SU-DHL-6 (cell line): ENCODE data around the gene PCBD1.

Source experiments
- CTCF ChIP-seq: fragments of 200-600 bp; sonication (generic); IDR thresholded peaks from one replicate; pipeline ENCODE4 v1.5.1; 2017; ENCODE audit warnings: antibody characterized with exemption, mild to moderate bottlenecking, low read length, moderate library complexity; ENCODE audit not compliant: insufficient read depth, poor library complexity, severe bottlenecking
- EZH2phosphoT487 ChIP-seq: fragments of 200-600 bp; sonication (generic), shearing (Covaris generic); conservative IDR thresholded peaks from 2 replicates; pipeline ENCODE4 v1.6.1; 2018; ENCODE audit warnings: mild to moderate bottlenecking, antibody characterized with exemption, low read length, moderate library complexity, mixed read lengths

DNA sequence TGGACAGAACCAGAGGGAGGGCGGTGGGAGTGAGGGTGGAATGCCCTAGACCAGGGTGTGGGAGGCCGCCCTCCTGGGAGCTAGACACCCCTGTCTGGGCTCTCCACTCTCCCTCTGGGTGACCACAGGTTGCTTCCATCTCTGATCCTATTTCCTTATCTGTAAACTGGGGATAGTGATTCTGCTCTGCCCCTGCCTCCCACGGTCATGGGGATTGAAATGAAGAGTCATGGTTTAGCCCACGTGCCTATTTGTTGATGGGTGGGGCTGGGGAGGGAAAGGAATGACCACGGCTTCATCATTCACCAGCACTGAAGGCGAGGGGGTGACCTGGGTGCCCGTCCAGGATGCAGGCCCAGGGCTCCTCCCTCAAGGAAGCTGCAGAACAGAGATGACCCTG lies 49.3 kb upstream of the PCBD1 start:
- TF ChIP-seq EZH2phosphoT487 (no peak), CTCF (no peak)
